ENCODE measurements around the gene GNAS.
A peak's percentile ranks its signal among the peaks of the same experiment; 100 is the strongest.
"Not testable (repeated sequence)": the region's sequence is repeated elsewhere in the genome, so short reads cannot be mapped to it uniquely, and the experiment has no call there.

The GNAS gene

GRCh38 chr20:58852543-58853271 is at the start of gene GNAS:
GNAS (plus strand) TSS chr20:58852716.
- DNase-seq (ENCODE audit: low read depth), result no peak

DNA sequence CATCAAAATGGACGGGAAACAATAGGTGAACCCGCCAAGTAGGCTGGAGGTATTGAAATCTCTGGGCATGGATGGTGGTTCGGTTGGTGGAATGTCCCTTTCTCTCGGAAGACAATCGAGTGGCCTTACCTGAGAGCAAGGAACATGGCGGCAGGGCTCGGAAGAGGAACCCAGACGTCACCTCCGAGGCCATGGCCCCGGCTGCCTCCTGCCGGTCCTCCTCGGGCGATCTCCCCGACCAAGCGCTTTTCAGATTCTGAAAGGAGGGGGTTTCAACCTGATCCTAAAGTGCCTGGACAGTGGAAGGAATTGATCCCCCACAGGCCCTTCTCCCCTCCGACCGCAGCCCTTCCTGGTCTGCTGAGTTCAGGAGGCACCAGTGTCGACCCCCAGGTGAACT is 49.0 kb upstream of the GNAS start:
- DNase-seq (ENCODE audit: low read depth), result no peak

- DNase-seq (ENCODE audit: low read depth), result no peak
These were observed 44.7 kb upstream of the GNAS start for GRCh38 chr20:58807801-58808200.

GRCh38 chr20:58808271-58809046 is 44.1 kb upstream of the GNAS start:
- DNase-seq (ENCODE audit: low read depth), result no peak

DNA sequence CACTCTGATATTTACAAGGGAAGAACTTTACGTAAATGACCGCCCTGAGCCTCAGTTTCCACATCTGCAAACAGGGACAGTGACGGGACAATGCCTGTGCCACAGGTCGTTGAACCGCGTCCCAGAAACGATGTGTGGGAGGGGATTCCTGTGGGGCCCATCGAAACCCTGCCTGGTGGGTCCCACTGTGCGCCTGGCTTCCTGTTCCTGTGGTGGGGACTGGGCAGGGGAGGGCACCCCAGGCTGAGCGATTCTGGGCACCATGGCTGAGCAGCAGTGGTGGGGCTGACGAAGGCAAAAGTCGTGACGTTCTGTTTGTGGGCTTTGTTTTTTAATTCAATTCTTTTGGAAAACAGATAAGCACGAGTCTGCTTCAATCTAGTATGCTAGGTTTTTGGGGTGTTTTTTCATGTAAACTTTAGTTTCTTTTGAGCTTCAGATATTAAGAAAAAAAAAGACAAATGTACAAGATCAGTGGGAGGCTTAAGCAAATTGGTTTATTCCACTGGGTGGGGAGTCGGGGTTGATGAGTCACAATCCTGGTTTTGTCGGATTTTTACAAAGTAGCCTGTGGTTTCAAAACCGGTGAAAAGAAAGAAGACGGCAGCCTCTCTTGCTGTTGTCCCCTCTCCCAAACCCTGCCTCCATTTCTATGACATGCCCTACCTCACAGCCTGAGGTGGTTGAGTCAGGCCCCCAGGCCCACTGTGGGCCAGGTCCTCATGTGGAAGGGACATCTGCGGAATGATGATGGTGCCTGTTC is 42.2 kb upstream of the GNAS start:
- DNase-seq (ENCODE audit: low read depth), result no peak

GRCh38 chr20:58810879-58811250 is 41.7 kb upstream of the GNAS start:
- DNase-seq (ENCODE audit: low read depth), result no peak

- DNase-seq (ENCODE audit: low read depth), result no peak
These were observed 41.2 kb upstream of the GNAS start for GRCh38 chr20:58811334-58811733.

DNA sequence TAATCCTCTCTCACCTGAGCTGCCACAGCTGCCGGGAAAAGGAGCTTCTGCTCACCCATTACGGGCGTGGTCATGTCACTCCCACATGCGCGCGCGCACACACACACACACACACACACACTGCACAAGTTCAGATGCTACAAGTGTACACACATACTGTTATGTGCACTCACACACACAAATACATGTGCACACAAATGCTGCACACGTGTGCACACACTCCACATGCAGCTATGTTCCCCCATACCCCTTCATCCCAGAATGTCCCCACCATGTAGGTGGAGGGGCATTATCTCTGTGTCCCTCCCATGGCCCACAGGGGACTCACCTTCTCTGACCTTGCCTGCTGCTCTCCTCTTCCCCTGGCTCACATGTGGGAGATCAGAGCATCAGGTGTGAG is 39.1 kb upstream of the GNAS start:
- no peak for DNase-seq (ENCODE audit: low read depth)

DNA sequence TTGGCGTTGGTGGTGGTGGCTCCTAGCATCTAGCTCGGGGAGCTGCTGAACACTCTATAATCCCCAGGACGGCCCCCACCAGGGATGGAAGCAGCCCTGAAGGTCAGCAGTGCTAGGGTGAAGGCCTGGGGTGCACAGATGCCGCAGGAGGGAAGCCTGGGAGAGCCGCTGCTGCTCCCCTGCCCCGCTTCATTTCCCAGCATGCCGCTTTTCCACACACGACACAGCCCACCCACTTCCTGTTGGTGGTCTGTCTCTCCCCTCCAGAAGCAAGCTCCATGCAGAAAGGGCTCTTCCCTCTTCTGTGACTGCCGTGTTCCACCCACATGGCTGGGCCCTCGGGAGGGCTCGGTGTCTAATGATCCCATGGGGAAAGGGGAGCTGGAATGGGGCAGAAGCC is 37.1 kb upstream of the GNAS start:
- no peak for DNase-seq (ENCODE audit: low read depth)

DNA sequence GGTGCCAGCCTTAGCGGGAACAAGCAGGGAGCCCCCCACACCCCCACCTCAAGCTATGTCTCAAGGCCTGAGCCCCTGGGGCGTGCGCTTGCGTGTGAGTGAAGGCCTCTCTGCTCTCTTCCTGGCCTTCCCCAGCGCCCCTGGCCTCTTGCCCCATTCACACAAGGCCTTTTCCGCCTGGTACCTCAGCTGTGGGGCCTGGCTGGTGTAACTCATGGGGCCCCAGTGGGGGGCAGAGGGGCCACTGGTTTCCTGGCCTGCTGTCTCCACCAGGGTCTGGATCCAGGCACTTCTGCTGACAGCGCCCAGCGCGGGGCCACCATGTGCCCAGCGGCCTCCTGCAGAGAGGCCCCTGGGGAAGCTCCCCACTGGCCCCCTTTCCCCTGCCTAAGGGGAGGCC is 36.5 kb upstream of the GNAS start:
- no peak for DNase-seq (ENCODE audit: low read depth)

- DNase-seq (ENCODE audit: low read depth), result no peak
These were observed 35.4 kb upstream of the GNAS start for GRCh38 chr20:58816957-58817651.

DNA sequence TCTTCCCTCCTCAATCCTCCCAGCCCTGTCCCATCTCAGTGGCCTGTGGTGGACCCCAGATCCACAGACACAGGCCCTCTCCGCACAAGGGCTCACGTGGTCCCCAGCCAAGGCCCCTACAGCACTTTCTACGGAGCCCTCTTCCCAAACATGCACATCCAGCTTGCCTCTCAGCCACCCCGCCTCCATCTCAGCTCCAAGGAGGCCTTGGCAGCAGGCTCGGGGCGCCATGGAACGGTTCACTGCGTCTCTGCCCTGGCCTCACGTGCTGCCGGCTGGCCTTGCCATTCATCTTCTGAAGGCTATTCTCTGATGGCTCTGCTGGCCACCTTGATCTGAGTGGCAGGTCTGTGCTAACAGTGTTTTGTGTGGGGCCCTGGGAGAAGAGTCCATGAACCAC is 34.8 kb upstream of the GNAS start:
- no peak for DNase-seq (ENCODE audit: low read depth)

DNA sequence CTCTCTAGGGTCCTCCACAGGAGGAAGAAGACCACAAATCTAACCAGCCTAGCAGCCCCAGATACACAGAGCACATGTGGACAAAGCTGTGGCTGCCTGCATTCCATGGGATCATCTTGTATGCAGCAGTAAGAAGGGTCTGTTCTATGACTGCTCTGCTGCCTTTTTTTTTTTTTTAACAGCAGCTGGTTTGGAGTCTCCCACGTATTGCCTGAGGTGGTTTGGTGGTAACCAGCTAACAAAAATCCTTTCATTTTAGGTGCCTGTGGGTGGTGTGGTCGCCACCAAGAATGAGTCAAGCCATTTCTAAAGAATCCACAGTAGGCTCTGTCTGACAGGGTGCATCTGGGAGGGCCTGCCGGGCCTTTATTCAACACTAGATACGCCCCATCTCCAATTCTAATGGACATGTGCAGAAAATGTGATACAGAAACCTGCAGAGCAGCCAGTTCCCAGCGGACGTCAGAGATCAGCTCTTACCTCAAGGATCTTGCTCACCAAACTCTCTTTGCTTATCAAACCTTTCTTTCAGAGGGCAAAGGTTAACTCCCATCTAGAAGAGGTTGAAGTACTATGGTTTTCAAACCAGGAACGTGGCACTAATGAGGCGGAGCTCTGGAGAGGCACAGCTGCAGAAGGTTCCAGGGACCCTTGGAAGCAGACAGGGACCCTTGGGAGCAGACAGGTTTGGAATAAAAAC is 33.8 kb upstream of the GNAS start:
- DNase-seq (ENCODE audit: low read depth), result peak; percentile 34

- no peak for DNase-seq (ENCODE audit: low read depth)
These were observed 32.6 kb upstream of the GNAS start for GRCh38 chr20:58819921-58820320.

DNA sequence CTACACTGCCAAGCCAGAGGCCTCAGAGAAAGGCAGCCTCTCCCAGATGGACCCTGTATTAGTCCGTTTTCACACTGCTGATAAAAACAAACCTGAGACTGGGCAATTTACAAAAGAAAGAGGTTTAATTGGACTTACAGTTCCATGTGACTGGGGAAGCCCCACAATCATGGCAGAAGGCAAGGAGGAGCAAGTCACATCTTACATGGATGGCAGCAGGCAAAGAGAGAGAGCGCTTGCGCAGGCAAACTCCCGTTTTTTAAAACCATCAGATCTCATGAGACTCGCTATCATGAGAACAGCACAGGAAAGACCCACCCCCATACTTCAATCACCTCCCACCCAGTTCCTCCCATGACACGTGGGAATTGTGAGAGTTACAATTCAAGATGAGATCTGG is 32.0 kb upstream of the GNAS start:
- not testable (repeated sequence) for DNase-seq (ENCODE audit: low read depth)

GRCh38 chr20:58822149-58822548 is 30.4 kb upstream of the GNAS start:
- DNase-seq (ENCODE audit: low read depth), result no peak

DNA sequence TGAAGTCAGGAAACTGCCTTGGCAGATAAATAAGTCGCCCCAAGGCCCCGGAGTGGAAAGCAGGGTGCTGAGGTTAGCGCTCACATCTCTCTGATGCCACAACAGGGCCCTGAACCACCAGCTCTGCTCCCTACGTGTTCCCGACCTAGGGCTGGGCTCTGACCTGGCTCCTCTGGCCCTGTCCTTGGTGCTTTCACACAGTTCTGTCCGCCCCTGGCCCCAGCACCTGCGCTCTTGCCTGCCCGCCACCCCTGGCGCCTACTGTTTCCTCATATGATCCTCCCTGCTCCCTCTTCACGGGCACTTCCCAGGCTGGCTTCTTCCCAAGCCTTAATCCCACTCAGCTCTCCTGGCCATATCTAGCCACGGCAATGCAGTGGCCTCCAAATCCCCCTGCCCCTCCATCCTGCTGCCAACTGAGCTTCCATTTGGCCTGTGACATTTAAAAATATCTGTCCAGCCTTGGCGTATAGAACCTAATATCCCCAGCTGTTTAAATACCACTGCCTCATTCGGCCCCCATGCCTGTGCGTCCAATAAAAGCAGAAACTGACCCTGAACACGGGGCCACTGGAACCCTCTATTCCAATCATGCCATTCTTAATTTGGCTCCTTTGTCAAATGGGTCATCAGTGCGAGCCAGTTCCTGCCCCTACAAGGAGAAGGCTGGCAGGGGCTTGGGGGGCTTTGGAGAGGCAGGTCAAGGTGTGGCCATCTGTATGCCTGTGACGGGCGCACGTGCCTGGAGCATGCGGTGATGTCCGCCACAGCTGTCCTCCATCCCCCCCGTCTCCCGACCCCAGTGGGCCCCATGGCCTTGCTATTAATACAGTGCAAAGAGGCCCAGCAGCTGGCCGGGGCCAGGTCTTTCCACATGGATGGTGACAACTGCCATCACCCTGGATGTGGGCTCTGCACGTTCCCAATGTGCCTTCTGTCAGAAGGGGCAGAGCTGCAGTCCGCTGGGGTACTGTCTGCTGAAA is 29.5 kb upstream of the GNAS start:
- no peak for DNase-seq (ENCODE audit: low read depth)

DNA sequence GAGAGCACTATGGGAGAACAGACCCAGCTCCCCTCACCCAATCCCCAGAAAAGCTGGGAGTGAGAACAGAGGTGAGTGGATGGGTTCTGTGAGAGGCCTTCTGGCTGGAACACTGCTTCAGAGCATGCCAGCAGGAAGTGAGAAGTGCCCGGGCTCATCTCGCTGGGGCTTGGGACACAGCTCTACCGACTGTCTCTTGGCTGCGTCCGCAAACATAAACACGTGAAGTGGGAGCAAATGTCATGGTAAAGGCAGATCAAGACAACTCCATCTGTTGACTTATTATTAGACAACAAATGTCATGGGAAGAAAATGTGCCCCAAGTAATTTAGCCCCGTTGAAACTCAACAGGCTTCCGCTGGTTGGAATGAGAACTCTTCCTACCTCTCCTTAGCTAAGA is 27.7 kb upstream of the GNAS start:
- no peak for DNase-seq (ENCODE audit: low read depth)

DNA sequence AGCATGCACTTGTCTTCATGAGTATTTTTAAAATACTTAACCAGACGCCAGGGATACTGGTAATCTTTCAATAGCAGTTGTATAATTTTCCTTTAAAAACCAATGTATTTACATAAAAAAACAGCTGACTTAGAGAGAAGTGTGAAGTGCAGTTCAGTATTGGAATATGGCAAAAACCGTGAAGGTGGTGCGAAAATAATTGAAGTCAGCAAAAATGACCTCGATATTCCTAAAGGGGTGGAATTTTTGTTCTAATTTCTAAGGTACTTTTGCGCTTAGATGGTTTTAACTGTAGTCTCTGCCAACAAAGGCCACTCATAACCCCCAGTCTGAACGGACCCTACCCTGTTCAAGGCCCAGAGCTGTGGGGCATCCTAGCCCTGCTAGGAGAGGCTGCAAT is 27.1 kb upstream of the GNAS start:
- no peak for DNase-seq (ENCODE audit: low read depth)

DNA sequence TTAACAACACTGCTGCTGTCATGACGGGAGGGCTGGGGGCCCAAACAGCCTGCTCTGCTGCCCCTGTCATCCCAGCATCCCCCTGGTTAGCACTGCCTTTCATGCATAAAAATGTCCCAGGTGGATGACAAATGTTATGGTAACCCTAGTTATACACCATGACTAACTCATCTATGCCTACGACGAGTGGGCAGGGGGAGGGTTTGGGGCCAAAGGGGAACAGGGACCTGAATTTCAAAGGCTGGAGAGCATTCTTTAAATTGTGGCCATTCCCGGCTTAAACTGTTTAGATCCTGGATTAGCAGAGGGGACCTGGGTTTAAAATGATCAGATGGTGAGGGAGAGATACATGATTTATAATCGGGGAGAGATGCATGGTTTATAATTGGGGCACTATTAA is 26.2 kb upstream of the GNAS start:
- DNase-seq (ENCODE audit: low read depth), result no peak

- no peak for DNase-seq (ENCODE audit: low read depth)
These were observed 24.4 kb upstream of the GNAS start for GRCh38 chr20:58828136-58828535.
